ENCODE data around the gene NET1.
A peak's percentile ranks its signal among the peaks of the same experiment; 100 is the strongest.

Gene NET1

GRCh38 chr10:5443429-5443828 is 31.1 kb downstream of the NET1 start:
- no peak for DNase-seq

DNA sequence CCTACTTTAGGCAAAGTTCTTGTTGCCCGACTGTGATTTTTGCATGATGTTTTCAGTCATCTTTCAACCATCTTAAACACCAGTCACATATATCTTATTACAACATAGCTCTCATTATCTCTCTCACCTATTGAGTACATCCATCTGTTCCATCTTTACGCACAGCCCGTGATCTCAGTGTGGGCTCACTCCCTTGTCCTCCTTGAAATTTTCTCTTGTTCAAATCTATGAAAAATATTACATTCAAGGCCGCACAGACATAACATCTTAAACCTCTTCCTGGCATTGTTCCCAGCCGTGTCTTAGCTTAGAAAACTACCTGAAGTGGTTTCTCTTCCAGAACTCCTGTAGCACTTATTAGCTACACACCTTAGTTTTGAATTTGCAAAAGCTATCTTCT is 32.6 kb downstream of the NET1 start:
- no peak for DNase-seq

DNA sequence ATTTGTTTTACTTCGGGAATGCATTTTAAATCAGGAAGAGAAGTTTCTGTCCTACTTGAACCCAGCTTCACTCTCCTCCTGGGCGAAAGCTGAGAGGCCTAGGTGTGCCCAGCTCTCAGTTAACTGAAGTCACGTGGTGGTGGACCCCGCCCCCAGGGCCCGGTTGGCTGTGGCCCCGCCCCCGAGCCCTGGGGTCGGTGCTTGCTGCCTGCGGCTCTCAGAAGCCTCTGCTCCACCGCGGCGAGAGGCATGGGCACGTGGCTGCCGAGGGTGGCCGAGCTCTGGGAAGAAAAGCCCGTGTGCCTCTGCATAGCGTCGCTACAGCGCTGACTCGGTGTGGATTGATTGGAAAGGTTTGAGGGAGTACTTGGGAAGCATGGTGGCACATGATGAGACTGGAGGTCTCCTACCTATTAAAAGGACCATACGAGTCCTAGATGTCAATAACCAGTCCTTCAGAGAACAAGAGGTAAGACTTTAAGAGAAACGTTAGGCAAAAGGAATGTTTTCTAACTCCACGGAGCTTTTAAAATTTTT is 34.1 kb downstream of the NET1 start:
- DNase-seq: peak; percentile 95

GRCh38 chr10:5447056-5447455 is 34.7 kb downstream of the NET1 start:
- no peak for DNase-seq

- DNase-seq: no peak
Observed at GRCh38 chr10:5447611-5448071, 35.3 kb downstream of the NET1 start.

DNA sequence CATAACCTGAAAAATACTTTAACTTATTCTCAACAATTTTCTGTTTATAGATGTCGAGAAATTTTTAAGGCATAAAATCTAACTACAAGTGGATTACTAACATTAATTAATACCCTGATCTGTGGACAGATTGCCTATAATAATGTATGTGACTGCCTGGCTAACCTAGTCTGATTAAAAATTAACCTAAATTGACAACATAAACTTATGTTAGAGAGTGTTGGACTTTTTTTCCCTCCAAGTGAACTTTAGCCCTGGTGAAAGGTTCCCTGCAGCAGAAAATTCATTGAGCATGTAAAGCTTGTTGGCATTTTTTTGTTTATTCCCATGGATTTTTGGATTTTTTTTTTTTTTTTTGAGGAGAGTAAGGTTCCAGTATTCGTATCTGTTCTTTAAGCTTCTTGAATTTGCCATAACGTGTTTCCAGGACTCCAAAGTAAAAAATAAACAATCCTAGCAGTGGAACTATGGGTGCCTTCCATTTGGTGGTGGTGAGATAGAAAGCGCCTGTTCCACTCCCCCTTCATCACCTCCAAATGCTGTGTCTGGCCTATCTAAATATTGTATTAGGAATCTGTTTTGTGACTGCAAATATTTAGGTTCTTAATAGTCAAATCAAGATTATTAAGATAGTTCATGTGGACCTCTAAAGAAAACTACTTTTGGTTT is 36.1 kb downstream of the NET1 start:
- DNase-seq: no peak

DNA sequence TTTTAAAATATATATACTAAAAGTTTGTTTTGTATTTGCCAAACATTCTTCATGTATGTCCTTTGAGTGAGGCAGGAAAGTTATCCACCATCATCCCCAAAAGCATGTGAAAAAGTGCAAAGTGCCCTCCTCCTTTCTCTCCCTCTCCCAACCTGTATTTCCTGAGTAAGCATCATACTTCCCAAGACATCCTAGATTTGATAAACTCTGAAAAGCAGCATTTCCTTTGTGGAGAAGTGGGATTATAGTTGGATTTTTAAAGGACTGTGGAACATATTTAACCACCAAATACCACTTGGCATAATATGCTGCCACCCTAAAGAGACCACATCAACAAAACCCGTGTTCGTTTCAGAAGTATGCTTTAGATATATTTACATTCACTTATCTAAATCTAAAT is 36.9 kb downstream of the NET1 start:
- DNase-seq: no peak

DNA sequence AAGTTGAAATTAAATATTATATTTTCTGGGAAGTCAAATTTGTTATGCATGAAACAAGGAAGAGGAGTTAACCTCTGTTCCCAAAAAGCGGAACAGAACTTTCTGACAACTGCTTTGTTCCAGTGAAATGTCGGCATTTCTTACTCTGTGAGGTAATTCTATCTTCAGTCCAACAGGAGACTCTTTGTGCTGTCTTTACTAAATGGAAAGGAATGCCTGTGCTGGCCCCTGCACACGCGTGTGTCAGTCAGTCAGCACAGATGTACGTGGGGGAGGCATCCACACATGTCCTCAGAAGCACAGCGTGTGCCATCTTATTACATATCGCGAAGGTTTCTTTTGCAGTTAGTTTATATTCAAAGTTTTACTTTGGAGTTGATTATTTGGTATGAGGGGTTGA is 37.5 kb downstream of the NET1 start:
- peak; percentile 85 for DNase-seq

- DNase-seq: no peak
Observed at GRCh38 chr10:5450605-5451384, 38.4 kb downstream of the NET1 start.

DNA sequence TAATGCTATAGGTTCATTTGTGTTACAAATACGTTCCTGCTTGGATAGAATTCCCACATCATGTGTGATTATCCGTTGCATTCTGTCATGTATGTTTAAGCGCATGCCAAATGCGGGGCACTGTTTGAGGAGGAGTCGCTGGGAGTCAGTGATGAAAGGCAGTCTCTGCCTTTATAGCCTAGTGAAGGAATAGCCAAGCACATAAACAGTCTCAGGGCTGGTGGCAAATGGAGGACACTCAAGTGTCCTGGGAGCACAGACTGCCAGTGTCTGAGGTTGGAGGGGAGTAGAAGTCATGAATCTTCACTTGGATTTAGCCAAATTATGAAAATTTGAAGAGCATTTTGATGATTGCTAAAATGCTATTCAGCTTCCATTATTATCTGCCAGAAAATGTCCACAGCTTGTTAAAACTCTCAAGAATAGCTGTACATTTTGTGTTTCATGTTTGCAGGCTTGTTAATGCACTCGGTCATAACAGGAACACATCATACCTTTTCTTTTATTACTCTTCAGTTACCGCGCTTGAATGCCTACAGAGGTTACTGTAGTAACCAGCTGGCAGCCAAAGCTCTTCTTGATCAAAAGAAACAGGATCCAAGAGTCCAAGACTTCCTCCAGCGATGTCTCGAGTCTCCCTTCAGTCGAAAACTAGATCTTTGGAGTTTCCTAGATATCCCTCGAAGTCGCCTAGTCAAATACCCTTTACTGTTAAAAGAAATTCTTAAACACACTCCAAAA is 41.6 kb downstream of the NET1 start:
- no peak for DNase-seq

GRCh38 chr10:5456563-5456962 is 44.2 kb downstream of the NET1 start:
- no peak for DNase-seq

DNA sequence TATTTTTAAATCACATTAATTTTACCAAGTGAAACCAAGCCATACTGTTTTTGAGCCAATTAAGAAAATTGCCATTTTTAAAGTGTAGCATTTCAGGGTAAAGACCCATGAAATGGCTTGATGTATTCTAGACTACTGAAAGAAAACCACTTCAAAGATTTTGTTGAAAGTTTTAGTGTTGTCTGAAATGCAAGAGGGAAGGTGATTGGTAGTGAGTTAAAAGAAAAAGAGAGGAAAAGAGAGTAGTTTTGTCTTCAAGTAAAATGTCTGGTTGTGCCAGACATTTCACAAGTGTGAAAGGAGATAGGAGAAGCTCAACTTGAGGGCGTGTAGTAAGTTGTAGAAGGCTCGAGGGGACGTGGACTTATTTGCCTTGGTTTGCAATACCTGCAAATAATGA is 45.4 kb downstream of the NET1 start:
- DNase-seq: no peak

DNA sequence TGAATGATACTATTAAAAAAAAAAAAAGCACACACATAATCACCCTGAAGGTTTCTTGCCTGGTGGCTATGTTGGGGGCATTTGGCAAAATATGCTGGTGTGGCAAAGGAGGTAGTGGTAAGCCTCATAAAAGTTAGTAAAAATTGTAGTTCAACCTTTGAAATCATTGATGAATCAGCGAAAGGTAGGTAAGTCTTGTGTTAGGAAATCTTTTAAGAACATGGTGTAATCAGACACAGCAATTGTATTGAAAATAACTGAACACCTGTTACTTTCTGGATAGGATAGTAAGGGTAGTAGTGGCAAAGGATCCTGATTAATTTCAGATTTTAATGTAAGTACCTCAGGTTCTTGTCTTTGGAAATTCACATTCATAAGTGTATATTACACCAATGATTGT is 46.1 kb downstream of the NET1 start:
- DNase-seq: no peak

DNA sequence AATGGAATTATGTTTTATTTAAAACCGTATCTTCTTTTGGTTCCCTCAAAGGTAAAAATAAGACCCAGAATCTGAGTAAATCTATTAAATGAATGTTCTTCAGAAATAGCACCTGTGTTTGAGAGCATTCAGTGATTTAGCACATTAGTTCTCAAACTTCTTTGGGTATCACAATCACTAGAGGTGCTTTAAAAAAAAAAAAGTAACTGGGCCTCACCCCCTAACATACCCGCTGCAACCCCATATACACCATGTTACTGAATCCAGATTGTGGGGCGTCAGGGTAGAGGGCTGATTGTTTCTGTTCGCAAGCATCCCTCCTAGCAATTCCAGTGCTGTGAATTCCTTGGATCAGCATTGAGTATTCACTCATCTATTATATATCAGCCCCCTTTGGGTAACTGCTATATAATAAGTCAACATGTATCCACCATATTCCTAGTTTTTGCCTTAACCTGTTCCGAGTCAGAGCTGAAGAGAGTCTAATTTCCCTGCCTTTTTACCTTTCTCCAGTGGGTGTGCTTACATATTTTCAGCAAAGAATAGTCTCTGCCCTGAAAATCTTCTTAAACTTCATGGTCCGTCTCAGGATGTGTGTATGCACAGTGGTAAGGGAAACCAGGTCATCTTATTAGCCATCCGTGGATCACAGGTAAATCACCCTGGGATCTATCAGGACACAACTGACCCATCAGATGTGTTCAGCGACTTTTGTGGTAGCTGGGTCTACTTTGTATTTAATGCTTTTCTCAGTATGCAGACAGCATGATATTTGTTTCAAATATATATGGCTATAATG is 46.8 kb downstream of the NET1 start:
- DNase-seq: no peak

GRCh38 chr10:5460468-5461202 is 48.3 kb downstream of the NET1 start:
- DNase-seq: no peak

DNA sequence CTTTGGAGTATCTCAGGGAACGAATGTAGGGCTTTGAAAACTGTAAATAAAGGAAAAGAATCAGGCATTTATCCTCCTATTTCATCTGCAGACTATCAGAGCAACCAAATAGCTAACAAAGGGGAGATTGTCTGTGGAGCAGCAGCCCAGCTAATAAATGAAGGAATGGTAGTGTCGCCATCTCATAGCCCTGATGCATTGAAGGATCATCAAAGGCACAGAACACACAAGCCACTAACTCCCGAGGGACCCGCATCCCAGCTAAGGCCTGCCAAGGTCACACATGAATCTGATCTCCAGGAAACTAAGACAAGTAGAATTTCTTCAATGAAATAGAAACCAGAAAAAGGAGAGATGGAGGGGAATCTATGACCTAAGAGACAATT is 48.8 kb downstream of the NET1 start:
- DNase-seq: no peak

DNA sequence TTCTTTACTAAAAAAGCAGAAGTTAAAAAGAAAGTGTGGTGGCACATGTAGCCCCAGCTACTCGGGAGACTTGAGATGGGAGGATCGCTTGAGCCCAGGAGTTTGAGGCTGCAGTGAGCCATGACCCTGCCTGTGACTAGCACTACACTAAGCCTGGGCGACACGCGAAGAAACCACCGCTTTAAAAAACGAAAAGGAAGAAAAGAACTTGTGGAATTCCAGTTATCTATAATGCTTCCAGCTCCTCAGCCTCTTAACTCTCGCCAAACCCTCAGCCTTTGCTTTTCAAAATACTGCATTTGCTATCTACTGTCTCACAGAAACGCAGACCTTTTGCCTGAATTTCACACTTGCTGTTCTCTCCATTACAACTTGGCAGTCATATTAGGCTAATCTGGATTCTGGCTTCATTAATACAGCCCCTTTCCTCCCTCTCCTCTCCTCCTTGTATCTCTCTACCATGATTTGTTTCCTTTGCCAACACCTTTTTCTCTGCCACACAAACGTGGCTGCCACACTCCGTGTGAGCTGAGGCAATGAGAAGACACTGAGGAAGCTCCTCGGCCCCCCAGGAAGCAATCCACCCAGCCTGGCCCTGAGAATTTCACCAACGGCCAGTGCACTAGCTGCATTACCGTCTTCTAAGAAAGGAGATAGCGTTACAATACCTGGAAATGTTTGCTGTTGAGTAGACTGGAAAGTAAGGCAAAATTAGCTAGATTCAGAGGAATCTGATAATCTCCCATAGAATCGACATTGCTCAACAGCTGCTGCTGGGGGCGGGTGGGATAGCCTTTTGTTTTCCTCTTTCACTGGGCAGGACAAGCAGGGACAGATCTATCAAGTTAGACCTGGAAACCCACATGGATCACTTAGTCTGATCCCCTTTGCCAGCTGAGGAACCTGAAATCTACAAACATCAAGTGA is 49.8 kb downstream of the NET1 start:
- DNase-seq: no peak

DNA sequence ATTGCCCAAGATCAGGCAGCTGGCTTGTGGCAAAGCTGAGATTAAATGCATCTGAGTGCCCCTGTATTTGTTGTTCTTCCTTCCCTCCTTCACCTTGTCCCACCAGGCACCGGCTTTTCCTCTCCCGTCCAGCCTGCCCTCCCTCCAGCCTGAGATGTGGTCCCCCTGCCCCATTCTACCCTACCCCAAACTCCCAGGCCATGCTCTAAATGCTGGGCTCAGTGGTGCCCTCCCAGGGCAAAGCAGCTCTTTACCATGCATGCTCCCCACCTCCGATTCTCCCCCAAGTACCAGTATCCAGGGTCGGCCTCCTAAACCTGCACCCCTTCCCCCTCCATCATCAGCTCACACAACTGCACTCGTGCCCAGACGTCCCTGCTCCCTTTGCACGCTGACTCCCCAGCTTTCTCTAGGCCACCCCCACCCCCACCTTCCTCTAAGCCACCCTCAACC is 50.5 kb downstream of the NET1 start:
- DNase-seq: no peak

- no peak for DNase-seq
Observed at GRCh38 chr10:5464546-5464945, 52.2 kb downstream of the NET1 start.

- no peak for DNase-seq
Observed at GRCh38 chr10:5465976-5466450, 53.7 kb downstream of the NET1 start.
